ENCODE data around the gene MED12L.

MED12L gene

GRCh38 chr3:151196434-151196833 is 111.0 kb downstream of the MED12L start:
- Histone ChIP-seq H3K4me1 (ENCODE audit: insufficient read depth, low read length) (no peaks in the 10 kb centered on the region), H3K27me3 (ENCODE audit: control insufficient read depth in 1 of 2, insufficient read depth in 2 of 2, low read length in 2 of 2) (no peaks in the 10 kb centered on the region), H3K9me3 (ENCODE audit: low read length) (no peaks in the 10 kb centered on the region), H3K36me3 (ENCODE audit: insufficient read depth, low read length) (no peaks in the 10 kb centered on the region), H3K9ac (ENCODE audit: low read length) (no peak overlapping the region), H3K27ac (ENCODE audit: low read depth, low read length) (no peak overlapping the region), H3K4me3 (ENCODE audit: low read depth in 1 of 2, low read length in 2 of 2) (no peak overlapping the region)

DNA sequence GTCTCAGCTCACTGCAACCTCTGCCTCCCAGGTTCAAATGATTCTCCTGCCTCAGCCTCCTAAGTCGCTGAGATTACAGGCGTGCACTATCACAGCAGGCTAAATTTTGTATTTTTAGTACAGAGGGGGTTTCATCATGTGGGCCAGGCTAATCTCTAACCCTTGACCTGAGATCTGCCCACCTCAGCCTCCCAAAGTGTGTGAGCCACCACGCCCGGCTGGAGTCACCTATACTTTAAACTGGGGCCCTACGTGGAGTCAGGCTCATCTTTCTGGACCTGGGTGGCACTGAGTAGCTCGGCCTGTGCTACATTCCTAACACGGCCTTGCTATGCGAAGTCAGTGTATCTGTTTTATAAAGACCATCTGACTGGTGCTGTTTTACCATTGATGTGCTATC is 111.8 kb downstream of the MED12L start:
- H3K9ac ChIP-seq (ENCODE audit: low read length), result no peak overlapping the region
- no peaks in the 10 kb centered on the region for H3K4me1 ChIP-seq (ENCODE audit: insufficient read depth, low read length)
- no peaks in the 10 kb centered on the region for H3K36me3 ChIP-seq (ENCODE audit: insufficient read depth, low read length)
- H3K4me3 ChIP-seq (ENCODE audit: low read depth in 1 of 2, low read length in 2 of 2), result no peak overlapping the region
- H3K27ac ChIP-seq (ENCODE audit: low read depth, low read length), result no peak overlapping the region
- no peaks in the 10 kb centered on the region for H3K27me3 ChIP-seq (ENCODE audit: control insufficient read depth in 1 of 2, insufficient read depth in 2 of 2, low read length in 2 of 2)
- no peaks in the 10 kb centered on the region for H3K9me3 ChIP-seq (ENCODE audit: low read length)

GRCh38 chr3:151197981-151198767 is 112.7 kb downstream of the MED12L start:
- Histone ChIP-seq H3K9ac (ENCODE audit: low read length) (no peak overlapping the region), H3K4me1 (ENCODE audit: insufficient read depth, low read length) (no peaks in the 10 kb centered on the region), H3K27me3 (ENCODE audit: control insufficient read depth in 1 of 2, insufficient read depth in 2 of 2, low read length in 2 of 2) (no peaks in the 10 kb centered on the region), H3K27ac (ENCODE audit: low read depth, low read length) (no peak overlapping the region), H3K4me3 (ENCODE audit: low read depth in 1 of 2, low read length in 2 of 2) (no peak overlapping the region), H3K9me3 (ENCODE audit: low read length) (no peaks in the 10 kb centered on the region), H3K36me3 (ENCODE audit: insufficient read depth, low read length) (no peaks in the 10 kb centered on the region)

- Histone ChIP-seq H3K4me3 (ENCODE audit: low read depth in 1 of 2, low read length in 2 of 2) (no peak overlapping the region), H3K9ac (ENCODE audit: low read length) (no peak overlapping the region), H3K27me3 (ENCODE audit: control insufficient read depth in 1 of 2, insufficient read depth in 2 of 2, low read length in 2 of 2) (no peaks in the 10 kb centered on the region), H3K27ac (ENCODE audit: low read depth, low read length) (no peak overlapping the region), H3K36me3 (ENCODE audit: insufficient read depth, low read length) (no peaks in the 10 kb centered on the region), H3K9me3 (ENCODE audit: low read length) (no peaks in the 10 kb centered on the region), H3K4me1 (ENCODE audit: insufficient read depth, low read length) (no peaks in the 10 kb centered on the region)
These were observed 113.4 kb downstream of the MED12L start for GRCh38 chr3:151198849-151199248.

GRCh38 chr3:151199554-151200438 is 114.3 kb downstream of the MED12L start:
- Histone ChIP-seq H3K9me3 (ENCODE audit: low read length) (no peaks in the 10 kb centered on the region), H3K4me3 (ENCODE audit: low read depth in 1 of 2, low read length in 2 of 2) (no peak overlapping the region), H3K27me3 (ENCODE audit: control insufficient read depth in 1 of 2, insufficient read depth in 2 of 2, low read length in 2 of 2) (no peaks in the 10 kb centered on the region), H3K9ac (ENCODE audit: low read length) (no peak overlapping the region), H3K27ac (ENCODE audit: low read depth, low read length) (no peak overlapping the region), H3K36me3 (ENCODE audit: insufficient read depth, low read length) (no peaks in the 10 kb centered on the region), H3K4me1 (ENCODE audit: insufficient read depth, low read length) (no peaks in the 10 kb centered on the region)

DNA sequence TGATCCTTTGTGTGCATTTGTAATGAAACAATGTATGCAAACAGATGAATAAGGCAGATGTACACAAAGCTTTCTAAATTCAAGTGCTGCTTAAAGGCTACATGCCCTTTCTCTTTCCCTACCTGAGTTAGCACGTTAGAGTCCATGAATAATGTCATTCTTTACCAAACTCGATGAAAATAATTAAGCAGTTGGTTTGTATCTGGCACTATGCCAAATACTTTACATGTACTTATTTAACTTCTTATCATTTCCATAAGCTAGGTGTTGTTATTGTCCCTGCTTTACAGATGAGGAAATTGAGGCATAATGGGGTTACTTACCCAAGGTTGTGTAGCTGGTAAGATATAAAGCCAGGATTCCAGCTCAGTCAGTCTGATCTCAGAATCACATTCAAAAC is 115.1 kb downstream of the MED12L start:
- Histone ChIP-seq H3K27ac (ENCODE audit: low read depth, low read length) (no peak overlapping the region), H3K4me1 (ENCODE audit: insufficient read depth, low read length) (no peaks in the 10 kb centered on the region), H3K4me3 (ENCODE audit: low read depth in 1 of 2, low read length in 2 of 2) (no peak overlapping the region), H3K9ac (ENCODE audit: low read length) (no peak overlapping the region), H3K9me3 (ENCODE audit: low read length) (no peaks in the 10 kb centered on the region), H3K36me3 (ENCODE audit: insufficient read depth, low read length) (no peaks in the 10 kb centered on the region), H3K27me3 (ENCODE audit: control insufficient read depth in 1 of 2, insufficient read depth in 2 of 2, low read length in 2 of 2) (no peaks in the 10 kb centered on the region)

GRCh38 chr3:151201051-151201730 is 115.7 kb downstream of the MED12L start:
- Histone ChIP-seq H3K9ac (ENCODE audit: low read length) (no peak overlapping the region), H3K36me3 (ENCODE audit: insufficient read depth, low read length) (no peaks in the 10 kb centered on the region), H3K4me1 (ENCODE audit: insufficient read depth, low read length) (no peaks in the 10 kb centered on the region), H3K27ac (ENCODE audit: low read depth, low read length) (no peak overlapping the region), H3K4me3 (ENCODE audit: low read depth in 1 of 2, low read length in 2 of 2) (no peak overlapping the region), H3K9me3 (ENCODE audit: low read length) (no peaks in the 10 kb centered on the region), H3K27me3 (ENCODE audit: control insufficient read depth in 1 of 2, insufficient read depth in 2 of 2, low read length in 2 of 2) (no peaks in the 10 kb centered on the region)

DNA sequence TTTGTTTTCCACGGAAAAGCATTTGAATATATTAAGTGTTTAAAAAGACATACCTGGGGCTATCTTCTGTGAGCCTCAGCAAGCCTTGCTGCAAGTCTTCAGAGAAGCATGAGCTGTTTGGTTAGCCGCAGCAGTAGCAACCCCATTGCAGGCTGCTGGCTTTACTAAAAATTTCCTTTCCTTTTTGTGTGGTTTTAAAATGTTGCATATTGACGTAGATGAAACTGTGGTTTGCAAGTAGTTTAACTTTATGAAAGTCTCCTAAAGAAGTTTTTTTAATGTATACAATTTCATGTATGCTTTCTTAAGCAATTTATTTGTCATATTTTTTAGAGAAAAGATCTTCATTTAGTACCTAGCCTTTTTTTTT is 117.6 kb downstream of the MED12L start, which contains the start of gene GPR171:
TSS of gene GPR171 (minus strand) at position 166 of the 370 bp plus-strand sequence. CDS start 3,830 bp downstream, outside the sequence.
- Histone ChIP-seq H3K27me3 (ENCODE audit: control insufficient read depth in 1 of 2, insufficient read depth in 2 of 2, low read length in 2 of 2) (no peaks in the 10 kb centered on the region), H3K9ac (ENCODE audit: low read length) (no peak within 1 kb of the TSS), H3K9me3 (ENCODE audit: low read length) (no peaks in the 10 kb centered on the region), H3K36me3 (ENCODE audit: insufficient read depth, low read length) (no peaks in the 10 kb centered on the region), H3K4me3 (ENCODE audit: low read depth in 1 of 2, low read length in 2 of 2) (no peak within 1 kb of the TSS), H3K27ac (ENCODE audit: low read depth, low read length) (no peak within 1 kb of the TSS), H3K4me1 (ENCODE audit: insufficient read depth, low read length) (no peaks in the 10 kb centered on the region)

DNA sequence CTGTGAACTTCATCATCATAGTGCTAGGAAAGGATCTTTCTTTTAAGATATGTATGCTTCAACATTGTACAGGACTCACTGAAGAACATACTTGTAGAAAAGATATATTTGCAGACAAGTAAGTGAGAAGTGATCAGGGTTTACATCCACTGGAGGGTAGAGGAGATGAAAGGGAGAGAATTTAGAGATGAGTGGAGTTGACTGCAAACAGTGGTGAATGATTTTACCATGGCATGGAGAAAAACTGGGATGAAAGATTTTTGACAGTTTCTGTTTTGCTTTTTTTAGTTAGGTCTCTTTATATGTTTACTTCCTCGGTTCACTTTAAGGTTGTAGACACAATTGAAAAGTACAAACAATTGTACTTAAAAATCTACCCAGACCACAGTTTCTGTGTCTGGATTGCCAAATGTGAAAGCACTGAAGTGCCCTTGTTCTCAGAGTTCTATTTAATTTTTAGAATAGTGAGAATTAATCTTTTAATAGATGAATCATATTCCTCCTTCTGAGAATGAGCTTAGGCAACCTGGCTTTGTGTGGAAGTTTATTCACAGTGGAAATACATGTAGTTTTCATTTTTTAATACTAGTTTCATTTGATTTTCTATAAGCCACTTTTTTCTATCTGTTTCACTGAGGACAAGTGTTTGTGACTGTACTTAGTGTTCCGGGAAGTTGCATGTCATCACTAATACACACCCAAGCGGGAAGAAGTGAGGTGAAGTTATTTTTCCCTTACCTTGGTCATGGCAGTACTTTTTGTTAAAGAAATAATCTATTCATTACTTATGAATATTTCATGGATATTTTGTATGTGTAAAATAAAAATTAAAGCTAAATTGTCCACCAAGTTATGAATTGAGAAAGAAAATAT is 119.3 kb downstream of the MED12L start:
- Histone ChIP-seq H3K27me3 (ENCODE audit: control insufficient read depth in 1 of 2, insufficient read depth in 2 of 2, low read length in 2 of 2) (no peaks in the 10 kb centered on the region), H3K4me3 (ENCODE audit: low read depth in 1 of 2, low read length in 2 of 2) (no peak overlapping the region), H3K9me3 (ENCODE audit: low read length) (no peaks in the 10 kb centered on the region), H3K9ac (ENCODE audit: low read length) (no peak overlapping the region), H3K36me3 (ENCODE audit: insufficient read depth, low read length) (no peaks in the 10 kb centered on the region), H3K4me1 (ENCODE audit: insufficient read depth, low read length) (no peaks in the 10 kb centered on the region), H3K27ac (ENCODE audit: low read depth, low read length) (no peak overlapping the region)

- Histone ChIP-seq H3K9ac (ENCODE audit: low read length) (no peak overlapping the region), H3K9me3 (ENCODE audit: low read length) (no peaks in the 10 kb centered on the region), H3K27me3 (ENCODE audit: control insufficient read depth in 1 of 2, insufficient read depth in 2 of 2, low read length in 2 of 2) (no peaks in the 10 kb centered on the region), H3K4me1 (ENCODE audit: insufficient read depth, low read length) (no peaks in the 10 kb centered on the region), H3K27ac (ENCODE audit: low read depth, low read length) (no peak overlapping the region), H3K4me3 (ENCODE audit: low read depth in 1 of 2, low read length in 2 of 2) (no peak overlapping the region), H3K36me3 (ENCODE audit: insufficient read depth, low read length) (no peaks in the 10 kb centered on the region)
These were observed 120.0 kb downstream of the MED12L start for GRCh38 chr3:151205482-151205881.
